HepG2 (cell line): Measurements from ENCODE around the gene MYO10. TPM values are rescaled to one million over a fixed set of nuclear protein-coding genes. Genes with fewer than 3 reads are reported as not detected.

Experiments
- ATAC-seq: fragments of 200-7000 bp; cut with Tn5 transposase; 3 replicates; pipeline ENCODE4 v1.9.1; 2020; ENCODE audit warnings: mild to moderate bottlenecking, moderate library complexity
- BruUV-seq: library from RNA; stranded (reverse); fragments of 400-500 nt; replicated peaks from 2 replicates; lab custom pipeline; 2021; lab: Mats Ljungman, UMichigan
- CTCF ChIA-PET: fragments of 300-600 bp; formaldehyde crosslinking; extraction: SDS; loops from one replicate; lab custom pipeline; 2021; ENCODE audit warnings: low total read pairs, inconsistent platforms, low intra/inter-chr PET ratio; lab: Yijun Ruan, JAX
- POLR2A ChIA-PET: fragments of 350-600 bp; sonication (Branson Sonifier 250); formaldehyde crosslinking; loops from one replicate; lab custom pipeline; 2020; ENCODE audit warnings: antibody characterized with exemption, inconsistent platforms; lab: Yijun Ruan, JAX
- DNase-seq: peaks from one replicate; pipeline ENCODE4 v3.0.0-alpha.2; 2015; ENCODE audit warnings: low spot score
- FAIRE-seq: peaks from 3 replicates; lab custom pipeline; 2011; peaks lifted over from hg19 to GRCh38; lab: Jason Lieb, UNC
- H2AFZ ChIP-seq: one replicate; pipeline ENCODE4 v1.6.1; 2011; ENCODE audit warnings: low read length, inconsistent platforms
- H3K27ac ChIP-seq: fragments of 300-600 bp; 3 replicates; pipeline ENCODE4 v1.8.0; 2011; ENCODE audit warnings: mixed run types, mild to moderate bottlenecking, mixed read lengths, low read length, inconsistent platforms; ENCODE audit not compliant: insufficient read depth; ENCODE audit errors: extremely low read length
- H3K27me3 ChIP-seq, 2 experiments: fragments of 200-600 bp in 1 of 2; 2 replicates in 1 of 2; 3 replicates in 1 of 2; pipeline versions ENCODE4 v1.6.0 to v1.8.0; 2011; ENCODE audit warnings: low read length in 2 of 2, mild to moderate bottlenecking in 2 of 2, moderate library complexity in 2 of 2, inconsistent platforms in 1 of 2; ENCODE audit not compliant: insufficient read depth in 2 of 2, control insufficient read depth in 1 of 2
- H3K36me3 ChIP-seq, 2 experiments: fragments of 200-600 bp in 1 of 2; replicated peaks in 1 of 2; 2 replicates in 1 of 2; 3 replicates in 1 of 2; pipeline versions ENCODE4 v1.5.1 to v1.8.0; 2011; ENCODE audit warnings: low read length in 2 of 2, inconsistent platforms in 1 of 2; ENCODE audit not compliant: insufficient read depth in 2 of 2, control insufficient read depth in 1 of 2
- H3K4me1 ChIP-seq: 2 replicates; pipeline ENCODE4 v1.5.1; 2012; ENCODE audit warnings: low read length, inconsistent platforms; ENCODE audit not compliant: insufficient read depth
- H3K4me2 ChIP-seq: 2 replicates; pipeline ENCODE4 v1.6.0; 2011; ENCODE audit warnings: low read depth, low read length, inconsistent platforms
- H3K4me3 ChIP-seq, 3 experiments: fragments of 200-600 bp in 1 of 3; sonication (generic), shearing (Covaris generic) in 1 of 3; replicated peaks in 1 of 3; 2 replicates each; pipeline ENCODE4 v1.5.1; 2011 to 2016; ENCODE audit warnings: low read length in 3 of 3, inconsistent platforms in 2 of 3, low read depth in 2 of 3, mild to moderate bottlenecking in 2 of 3, control low read depth in 1 of 3, mixed read lengths in 1 of 3; ENCODE audit not compliant: insufficient read depth in 1 of 3
- H3K79me2 ChIP-seq: one replicate; pipeline ENCODE4 v1.6.1; 2011; ENCODE audit warnings: low read length, inconsistent platforms; ENCODE audit not compliant: insufficient read depth
- H3K9ac ChIP-seq: 2 replicates; pipeline ENCODE4 v1.6.0; 2011; ENCODE audit warnings: mild to moderate bottlenecking, low read depth, low read length, inconsistent platforms; ENCODE audit not compliant: insufficient read depth
- H3K9me3 ChIP-seq: 2 replicates; pipeline ENCODE4 v1.5.1; 2012; ENCODE audit warnings: mild to moderate bottlenecking, low read length
- H4K20me1 ChIP-seq: 2 replicates; pipeline ENCODE4 v1.6.0; 2011; ENCODE audit warnings: inconsistent platforms, mild to moderate bottlenecking, low read length, moderate library complexity; ENCODE audit not compliant: insufficient read depth
- DRAP1 ChIP-seq: IDR thresholded peaks from 2 replicates; pipeline ENCODE4 v1.6.1; 2016; ENCODE audit warnings: missing genetic modification reagents, missing compliant biosample characterization
- ETV6 ChIP-seq: sonication (generic); formaldehyde crosslinking; conservative IDR thresholded peaks from 2 replicates; pipeline ENCODE4 v1.4.0; 2020; ENCODE audit warnings: missing genetic modification reagents
- HHEX ChIP-seq: IDR thresholded peaks from 2 replicates; pipeline ENCODE4 v1.6.1; 2016; ENCODE audit warnings: control low read depth
- HMG20B ChIP-seq: conservative IDR thresholded peaks from 2 replicates; pipeline ENCODE4 v1.6.1; 2016; ENCODE audit warnings: missing genetic modification reagents, missing compliant biosample characterization
- MAF1 ChIP-seq: sonication (generic); formaldehyde crosslinking; IDR thresholded peaks from 2 replicates; pipeline ENCODE4 v1.5.0; 2020; ENCODE audit warnings: missing genetic modification reagents, borderline replicate concordance
- MIXL1 ChIP-seq: IDR thresholded peaks from 2 replicates; pipeline ENCODE4 v1.6.1; 2016
- NFAT5 ChIP-seq: sonication (generic); formaldehyde crosslinking; IDR thresholded peaks from 2 replicates; pipeline ENCODE4 v1.4.0; 2020; ENCODE audit warnings: missing genetic modification reagents
- ONECUT2 ChIP-seq: sonication (generic); formaldehyde crosslinking; IDR thresholded peaks from 2 replicates; pipeline ENCODE4 v1.4.0; 2020; ENCODE audit warnings: missing genetic modification reagents
- PHF8 ChIP-seq: sonication (generic); formaldehyde crosslinking; IDR thresholded peaks from 2 replicates; pipeline ENCODE4 v1.5.0; 2020; ENCODE audit warnings: missing genetic modification reagents
- POGK ChIP-seq: sonication (generic); formaldehyde crosslinking; conservative IDR thresholded peaks from 2 replicates; pipeline ENCODE4 v1.8.0; 2022; ENCODE audit warnings: mild to moderate bottlenecking, moderate library complexity, missing genetic modification reagents
- U2AF1 ChIP-seq: fragments of 200-400 bp; formaldehyde crosslinking; optimal IDR thresholded peaks from 2 replicates; pipeline ENCODE3; 2017; ENCODE audit warnings: mild to moderate bottlenecking, low read depth, low read length
- ZNF567 ChIP-seq: sonication (generic); formaldehyde crosslinking; IDR thresholded peaks from 2 replicates; pipeline ENCODE4 v1.8.1; 2023; ENCODE audit warnings: mild to moderate bottlenecking, missing genetic modification reagents, borderline replicate concordance
- WGBS: methylation state at CpG from one replicate; pipeline ENCODE4 v1.1.6; 2017; ENCODE audit warnings: low lambda C conversion rate; 5-methylcytosine and 5-hydroxymethylcytosine counted together
- in situ Hi-C: cut with HindIII; loops from 2 replicates; pipeline ENCODE4 v1.10.0; 2017; ENCODE audit warnings: low pct_unique_long_range_greater_than_20kb; ENCODE audit not compliant: extremely low pct_ligation_motif_present
- intact Hi-C: fragments of 100-400 bp; cut with micrococcal nuclease; formaldehyde crosslinking; loops from one replicate; pipeline ENCODE4 v1.10.0; 2022; ENCODE audit not compliant: unreplicated experiment
- polyA plus RNA-seq, 8 experiments: library from polyadenylated mRNA; depleted of rRNA in 3 of 8; stranded (reverse) in 7 of 8; unstranded in 1 of 8; fragments of >200 nt; fragmentation: Illumina TruSeq in 4 of 8; extraction: Trizol in 4 of 8; gene quantifications; 2 replicates each; pipeline versions ENCODE4 v1.2.1 to v1.2.3, GENCODE V29; 2011 to 2016; ENCODE audit warnings: low read depth in 4 of 8, missing spikeins in 1 of 8, mixed read lengths in 1 of 8; ENCODE audit not compliant: insufficient read depth in 1 of 8
- total RNA-seq, 5 experiments: library from RNA; depleted of rRNA; stranded (reverse); fragments of >200 nt; fragmentation: Illumina TruSeq; extraction: Trizol; gene quantifications; 2 replicates each; pipeline ENCODE4 v1.2.3, GENCODE V29; 2016; ENCODE audit warnings: low read depth in 1 of 5

Gene MYO10
- total and polyA plus RNA-seq, 2 of the 13 experiments (the other 11 are each of a cell fraction or from before 2014, with no cell fraction given), result 4.5 to 14.0 TPM

- no peaks in the 10 kb centered on the region for H3K9me3 ChIP-seq
- no peak overlapping the region for H2AFZ ChIP-seq
- H3K27ac ChIP-seq, result no peak overlapping the region
- intact Hi-C loops (no loop called here), in situ Hi-C loops (no loop called here)
- BruUV-seq, result no TSS peak
- no peaks in the 10 kb centered on the region for H4K20me1 ChIP-seq
- FAIRE-seq, result no peak
- ATAC-seq, result no peak
- POLR2A ChIA-PET, result interaction anchor here (0.7 kb wide), 1 partner anchor 30 kb away, joined by 3 read pairs; no protein-coding TSS in a partner anchor
- H3K4me2 ChIP-seq, result no peak overlapping the region
- no peaks in the 10 kb centered on the region for H3K27me3 ChIP-seq
- H3K36me3 ChIP-seq, result no peaks in the 10 kb centered on the region
- H3K79me2 ChIP-seq, result no peaks in the 10 kb centered on the region
- no peak overlapping the region for H3K4me3 ChIP-seq
- 87% methylated on average over 3 of the region's 3 CpGs for WGBS
- CTCF ChIA-PET, result no interaction called here
- no peak for DNase-seq
- H3K4me1 ChIP-seq, result no peaks in the 10 kb centered on the region
- no peak for TF ChIP-seq MAF1 (CRISPR knock-in tag)
- TF ChIP-seq U2AF1, result no peak
- no peak for TF ChIP-seq HMG20B
- no peak for TF ChIP-seq ONECUT2 (CRISPR knock-in tag)
- TF ChIP-seq POGK (CRISPR knock-in tag), result no peak
- TF ChIP-seq HHEX (CRISPR knock-in tag), result no peak
- TF ChIP-seq PHF8 (CRISPR knock-in tag), result no peak
- TF ChIP-seq NFAT5 (CRISPR knock-in tag), result no peak
- TF ChIP-seq MIXL1 (CRISPR knock-in tag), result no peak
- TF ChIP-seq DRAP1 (CRISPR knock-in tag), result no peak
- no peak for TF ChIP-seq ETV6 (CRISPR knock-in tag)
- TF ChIP-seq ZNF567 (CRISPR knock-in tag), result no peak
- H3K9ac ChIP-seq, result no peak overlapping the region
These were observed 167.9 kb downstream of the MYO10 start for GRCh38 chr5:16768184-16768583.
